Gastrocnemius medialis (tissue), 4 donors: Measurements from ENCODE around the gene NR2E1. TPM values are rescaled to one million over a fixed set of nuclear protein-coding genes. Genes with fewer than 3 reads are reported as not detected.

Experiments used
- ATAC-seq, 2 donors: fragments of 150-250 bp; one replicate each; pipeline ENCODE4 v1.9.1; 2016
- DNase-seq, 2 donors: peaks; one replicate each; pipeline ENCODE4 v3.0.0-alpha.2; 2019
- H3K27ac ChIP-seq, 4 donors: fragments of 200-600 bp; sonication (generic); 1 replicate in 1 of 4; 2 replicates in 3 of 4; pipeline ENCODE4 v1.5.1; 2016 to 2018; ENCODE audit warnings: mild to moderate bottlenecking in 2 of 4, moderate library complexity in 1 of 4
- H3K27me3 ChIP-seq, 3 donors: fragments of 200-600 bp; sonication (generic) in 2 of 3; 1 replicate in 1 of 3; 2 replicates in 2 of 3; pipeline versions ENCODE4 v1.5.1 to v1.6.0; 2016 to 2019; ENCODE audit warnings: mild to moderate bottlenecking in 1 of 3, moderate library complexity in 1 of 3
- H3K36me3 ChIP-seq, 2 donors: fragments of 200-600 bp; sonication (generic) in 1 of 2; one replicate each; pipeline ENCODE4 v1.5.1; 2017 to 2018
- H3K4me1 ChIP-seq, 2 donors: fragments of 200-600 bp; sonication (generic) in 1 of 2; one replicate each; pipeline ENCODE4 v1.5.1; 2016 to 2017; ENCODE audit warnings: mild to moderate bottlenecking in 2 of 2
- H3K4me3 ChIP-seq, 4 donors: fragments of 200-600 bp; sonication (generic) in 3 of 4; 1 replicate in 1 of 4; 2 replicates in 3 of 4; pipeline ENCODE4 v1.5.1; 2016 to 2019; ENCODE audit warnings: mild to moderate bottlenecking in 2 of 4
- H3K9me3 ChIP-seq, 3 donors: fragments of 200-600 bp; sonication (generic) in 2 of 3; 1 replicate in 1 of 3; 2 replicates in 2 of 3; pipeline ENCODE4 v1.5.1; 2016 to 2019
- POLR2A ChIP-seq, 2 donors: fragments of 450-650 bp; IDR thresholded peaks; one replicate each; pipeline ENCODE4 v1.6.1; 2017; ENCODE audit warnings: antibody characterized with exemption in 2 of 2, mild to moderate bottlenecking in 2 of 2, moderate library complexity in 2 of 2
- in situ Hi-C, 4 donors: fragments of 200-750 bp; cut with MboI; loops; one replicate each; pipeline versions ENCODE4 v1.15.0 to v1.8.0; 2017; ENCODE audit warnings: low sequenced_read_pairs in 4 of 4
- intact Hi-C: fragments of 100-400 bp; cut with DNase I; formaldehyde crosslinking; loops from one replicate; pipeline ENCODE4 v1.15.1; 2023; ENCODE audit warnings: low total_unique reads
- total RNA-seq, 4 donors: library from RNA; depleted of rRNA; stranded (reverse); fragments of >200 nt; gene quantifications; one replicate each; pipeline versions ENCODE4 v1.1.0 to v1.2.3, GENCODE V29; 2016
- TF ChIP-seq, protein P1 (sequence below), 5 experiments: fragments of 450-650 bp in 3 of 5; fragments of 200-600 bp in 2 of 5; sonication (generic) in 2 of 5; IDR thresholded peaks in 4 of 5; conservative IDR thresholded peaks in 1 of 5; 1 replicate in 4 of 5; 2 replicates in 1 of 5; pipeline ENCODE4 v1.5.1; 2016 to 2019; ENCODE audit warnings: antibody characterized with exemption in 5 of 5, mild to moderate bottlenecking in 3 of 5, moderate library complexity in 3 of 5

NR2E1 gene
- total RNA-seq, 4 donors from 2014 or later, result not detected

DNA sequence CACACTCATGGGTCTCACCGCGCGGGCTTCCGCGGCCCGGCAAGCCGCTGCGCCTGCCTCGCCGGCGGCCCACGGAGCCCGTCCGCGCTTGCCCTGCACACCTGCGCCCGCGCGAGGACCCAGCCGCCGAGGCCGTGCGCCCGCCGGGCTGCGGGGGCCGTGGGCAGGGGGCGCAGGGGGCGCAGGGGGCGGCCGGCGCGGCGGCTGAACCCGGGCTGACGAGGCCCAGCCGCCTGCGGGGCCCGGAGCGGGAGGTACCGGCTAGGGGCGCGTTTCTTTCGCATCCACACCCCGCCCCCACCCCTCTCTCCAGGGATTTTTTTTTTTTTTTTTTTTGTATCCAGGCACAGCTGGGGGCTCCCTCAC is 47.5 kb upstream of the NR2E1 start:
- DNase-seq, result no peak
- no peak for ATAC-seq
- Histone ChIP-seq H3K27me3 (peaks cover 77 to 92% (median 92%) of the 10 kb centered on the region in 3 donors), H3K27ac (no peak overlapping the region), H3K36me3 (no peaks in the 10 kb centered on the region), H3K9me3 (no peaks in the 10 kb centered on the region), H3K4me3 (peak overlapping the region; percentile 64 to 90 (median 66)), H3K4me1 (peaks cover 31 to 33% of the 10 kb centered on the region in 2 donors)
- intact Hi-C loops (loop anchor here (10.0 kb wide), 1 partner anchor 406 kb away; no protein-coding TSS in a partner anchor), in situ Hi-C loops (loop anchor here (10.0 to 25.0 kb wide), 3 partner anchors 369 to 406 kb away; no protein-coding TSS in a partner anchor)
- TF ChIP-seq, protein P1, sequence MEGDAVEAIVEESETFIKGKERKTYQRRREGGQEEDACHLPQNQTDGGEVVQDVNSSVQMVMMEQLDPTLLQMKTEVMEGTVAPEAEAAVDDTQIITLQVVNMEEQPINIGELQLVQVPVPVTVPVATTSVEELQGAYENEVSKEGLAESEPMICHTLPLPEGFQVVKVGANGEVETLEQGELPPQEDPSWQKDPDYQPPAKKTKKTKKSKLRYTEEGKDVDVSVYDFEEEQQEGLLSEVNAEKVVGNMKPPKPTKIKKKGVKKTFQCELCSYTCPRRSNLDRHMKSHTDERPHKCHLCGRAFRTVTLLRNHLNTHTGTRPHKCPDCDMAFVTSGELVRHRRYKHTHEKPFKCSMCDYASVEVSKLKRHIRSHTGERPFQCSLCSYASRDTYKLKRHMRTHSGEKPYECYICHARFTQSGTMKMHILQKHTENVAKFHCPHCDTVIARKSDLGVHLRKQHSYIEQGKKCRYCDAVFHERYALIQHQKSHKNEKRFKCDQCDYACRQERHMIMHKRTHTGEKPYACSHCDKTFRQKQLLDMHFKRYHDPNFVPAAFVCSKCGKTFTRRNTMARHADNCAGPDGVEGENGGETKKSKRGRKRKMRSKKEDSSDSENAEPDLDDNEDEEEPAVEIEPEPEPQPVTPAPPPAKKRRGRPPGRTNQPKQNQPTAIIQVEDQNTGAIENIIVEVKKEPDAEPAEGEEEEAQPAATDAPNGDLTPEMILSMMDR (IDR thresholded peaks at IDR 0.05 in 4 of 5, conservative IDR thresholded peaks at IDR 0.05 in 1 of 5), result no peak
- TF ChIP-seq POLR2A (IDR thresholded peaks at IDR 0.05), result no peak

- TF ChIP-seq POLR2A (IDR thresholded peaks at IDR 0.05), result no peak
- TF ChIP-seq, protein P1 (IDR thresholded peaks at IDR 0.05 in 4 of 5, conservative IDR thresholded peaks at IDR 0.05 in 1 of 5), result no peak
- Histone ChIP-seq H3K27me3 (peaks cover 77 to 93% (median 93%) of the 10 kb centered on the region in 3 donors), H3K9me3 (no peaks in the 10 kb centered on the region), H3K36me3 (no peaks in the 10 kb centered on the region), H3K4me3 (peak overlapping the region; percentile 38 to 64 (median 46)), H3K4me1 (peaks cover 26 to 33% of the 10 kb centered on the region in 2 donors), H3K27ac (no peak overlapping the region)
- intact Hi-C loops (loop anchor here (10.0 kb wide), 1 partner anchor 406 kb away; no protein-coding TSS in a partner anchor), in situ Hi-C loops (loop anchor here (10.0 to 25.0 kb wide), 3 partner anchors 368 to 406 kb away; no protein-coding TSS in a partner anchor)
- ATAC-seq (no peak), DNase-seq (no peak)
Measured at GRCh38 chr6:108118810-108119768, 46.7 kb upstream of the NR2E1 start.

- H3K9me3 ChIP-seq, result no peaks in the 10 kb centered on the region
- TF ChIP-seq, protein P1 (IDR thresholded peaks at IDR 0.05 in 4 of 5, conservative IDR thresholded peaks at IDR 0.05 in 1 of 5), result no peak
- no peak for TF ChIP-seq POLR2A (IDR thresholded peaks at IDR 0.05)
- H3K4me1 ChIP-seq, result peaks cover 26 to 32% of the 10 kb centered on the region in 2 donors
- H3K4me3 ChIP-seq, result no peak overlapping the region
- no peak overlapping the region for H3K27ac ChIP-seq
- ATAC-seq (no peak), DNase-seq (no peak)
- intact Hi-C loops, result loop anchor here (10.0 kb wide), 1 partner anchor 405 kb away; no protein-coding TSS in a partner anchor
- in situ Hi-C loops, result loop anchor here (10.0 to 25.0 kb wide), 3 partner anchors 368 to 405 kb away; no protein-coding TSS in a partner anchor
- peaks cover 77 to 93% (median 93%) of the 10 kb centered on the region in 3 donors for H3K27me3 ChIP-seq
- H3K36me3 ChIP-seq, result no peaks in the 10 kb centered on the region
Measured at GRCh38 chr6:108119769-108120141, 46.1 kb upstream of the NR2E1 start.

- intact Hi-C loops (no loop called here), in situ Hi-C loops (loop anchor here in 2 of 4 donors (25.0 kb wide), 1 partner anchor 367 kb away; no protein-coding TSS in a partner anchor)
- DNase-seq (no peak), ATAC-seq (no peak)
- peaks cover 73 to 93% (median 93%) of the 10 kb centered on the region in 3 donors for H3K27me3 ChIP-seq
- H3K9me3 ChIP-seq, result no peaks in the 10 kb centered on the region
- no peak overlapping the region for H3K27ac ChIP-seq
- TF ChIP-seq, protein P1 (IDR thresholded peaks at IDR 0.05 in 4 of 5, conservative IDR thresholded peaks at IDR 0.05 in 1 of 5), result no peak
- no peak for TF ChIP-seq POLR2A (IDR thresholded peaks at IDR 0.05)
- peaks cover 22 to 27% of the 10 kb centered on the region in 2 donors for H3K4me1 ChIP-seq
- no peaks in the 10 kb centered on the region for H3K36me3 ChIP-seq
- no peak overlapping the region for H3K4me3 ChIP-seq
Measured at GRCh38 chr6:108120311-108120710, 45.5 kb upstream of the NR2E1 start.
